Measurements from ENCODE around the gene RXRA. TPM values are rescaled to one million over a fixed set of nuclear protein-coding genes. Genes with fewer than 3 reads are reported as not detected.

Gene RXRA
- total and polyA plus RNA-seq, 2 of the 13 experiments (the other 11 are each of a cell fraction or from before 2014, with no cell fraction given), result 18.9 to 29.2 TPM

DNA sequence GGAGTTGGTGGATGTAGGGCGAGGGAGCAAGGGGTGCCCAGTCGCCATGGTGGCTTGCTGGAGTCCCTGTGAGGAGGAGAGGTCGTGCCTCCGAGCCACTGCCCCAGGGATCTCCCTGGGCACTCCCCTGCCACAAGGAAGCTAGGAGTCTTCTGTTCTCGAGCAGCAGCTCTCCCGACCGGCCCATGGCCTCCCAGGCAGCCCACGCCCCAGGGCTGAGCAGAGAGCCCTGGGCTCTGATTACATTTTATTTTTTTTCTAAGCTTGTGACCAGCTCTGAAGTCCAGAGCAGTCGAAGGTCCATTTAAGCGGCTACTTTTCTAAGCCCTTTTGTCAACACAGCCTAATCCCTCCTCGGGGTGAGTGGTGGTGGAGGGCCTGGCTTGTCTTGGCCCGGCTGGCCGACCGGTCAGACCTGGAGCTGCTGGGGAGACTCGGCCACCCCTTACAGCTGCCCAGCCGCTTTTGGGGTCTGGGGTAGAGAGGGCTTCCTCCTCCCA, 2.1 kb downstream of the RXRA start (continued):
- TF ChIP-seq AKAP8 (CRISPR knock-in tag; IDR thresholded peaks at IDR 0.05), result no peak
- TF ChIP-seq SCMH1 (CRISPR knock-in tag; IDR thresholded peaks at IDR 0.05; ENCODE audit: borderline replicate concordance), result no peak
- TF ChIP-seq, protein P1, sequence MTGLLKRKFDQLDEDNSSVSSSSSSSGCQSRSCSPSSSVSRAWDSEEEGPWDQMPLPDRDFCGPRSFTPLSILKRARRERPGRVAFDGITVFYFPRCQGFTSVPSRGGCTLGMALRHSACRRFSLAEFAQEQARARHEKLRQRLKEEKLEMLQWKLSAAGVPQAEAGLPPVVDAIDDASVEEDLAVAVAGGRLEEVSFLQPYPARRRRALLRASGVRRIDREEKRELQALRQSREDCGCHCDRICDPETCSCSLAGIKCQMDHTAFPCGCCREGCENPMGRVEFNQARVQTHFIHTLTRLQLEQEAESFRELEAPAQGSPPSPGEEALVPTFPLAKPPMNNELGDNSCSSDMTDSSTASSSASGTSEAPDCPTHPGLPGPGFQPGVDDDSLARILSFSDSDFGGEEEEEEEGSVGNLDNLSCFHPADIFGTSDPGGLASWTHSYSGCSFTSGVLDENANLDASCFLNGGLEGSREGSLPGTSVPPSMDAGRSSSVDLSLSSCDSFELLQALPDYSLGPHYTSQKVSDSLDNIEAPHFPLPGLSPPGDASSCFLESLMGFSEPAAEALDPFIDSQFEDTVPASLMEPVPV (CRISPR knock-in tag; IDR thresholded peaks at IDR 0.05), result no peak
- TF ChIP-seq, protein P2, sequence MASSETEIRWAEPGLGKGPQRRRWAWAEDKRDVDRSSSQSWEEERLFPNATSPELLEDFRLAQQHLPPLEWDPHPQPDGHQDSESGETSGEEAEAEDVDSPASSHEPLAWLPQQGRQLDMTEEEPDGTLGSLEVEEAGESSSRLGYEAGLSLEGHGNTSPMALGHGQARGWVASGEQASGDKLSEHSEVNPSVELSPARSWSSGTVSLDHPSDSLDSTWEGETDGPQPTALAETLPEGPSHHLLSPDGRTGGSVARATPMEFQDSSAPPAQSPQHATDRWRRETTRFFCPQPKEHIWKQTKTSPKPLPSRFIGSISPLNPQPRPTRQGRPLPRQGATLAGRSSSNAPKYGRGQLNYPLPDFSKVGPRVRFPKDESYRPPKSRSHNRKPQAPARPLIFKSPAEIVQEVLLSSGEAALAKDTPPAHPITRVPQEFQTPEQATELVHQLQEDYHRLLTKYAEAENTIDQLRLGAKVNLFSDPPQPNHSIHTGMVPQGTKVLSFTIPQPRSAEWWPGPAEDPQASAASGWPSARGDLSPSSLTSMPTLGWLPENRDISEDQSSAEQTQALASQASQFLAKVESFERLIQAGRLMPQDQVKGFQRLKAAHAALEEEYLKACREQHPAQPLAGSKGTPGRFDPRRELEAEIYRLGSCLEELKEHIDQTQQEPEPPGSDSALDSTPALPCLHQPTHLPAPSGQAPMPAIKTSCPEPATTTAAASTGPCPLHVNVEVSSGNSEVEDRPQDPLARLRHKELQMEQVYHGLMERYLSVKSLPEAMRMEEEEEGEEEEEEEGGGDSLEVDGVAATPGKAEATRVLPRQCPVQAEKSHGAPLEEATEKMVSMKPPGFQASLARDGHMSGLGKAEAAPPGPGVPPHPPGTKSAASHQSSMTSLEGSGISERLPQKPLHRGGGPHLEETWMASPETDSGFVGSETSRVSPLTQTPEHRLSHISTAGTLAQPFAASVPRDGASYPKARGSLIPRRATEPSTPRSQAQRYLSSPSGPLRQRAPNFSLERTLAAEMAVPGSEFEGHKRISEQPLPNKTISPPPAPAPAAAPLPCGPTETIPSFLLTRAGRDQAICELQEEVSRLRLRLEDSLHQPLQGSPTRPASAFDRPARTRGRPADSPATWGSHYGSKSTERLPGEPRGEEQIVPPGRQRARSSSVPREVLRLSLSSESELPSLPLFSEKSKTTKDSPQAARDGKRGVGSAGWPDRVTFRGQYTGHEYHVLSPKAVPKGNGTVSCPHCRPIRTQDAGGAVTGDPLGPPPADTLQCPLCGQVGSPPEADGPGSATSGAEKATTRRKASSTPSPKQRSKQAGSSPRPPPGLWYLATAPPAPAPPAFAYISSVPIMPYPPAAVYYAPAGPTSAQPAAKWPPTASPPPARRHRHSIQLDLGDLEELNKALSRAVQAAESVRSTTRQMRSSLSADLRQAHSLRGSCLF (CRISPR knock-in tag; IDR thresholded peaks at IDR 0.05; ENCODE audit: borderline replicate concordance), result no peak
- TF ChIP-seq ESRRA (CRISPR knock-in tag; IDR thresholded peaks at IDR 0.05; ENCODE audit: low read depth), result 0 out of 2 replicates have a peak, but pooled peaks have one; percentile 29
- TF ChIP-seq HHEX (CRISPR knock-in tag; IDR thresholded peaks at IDR 0.05), result no peak
- TF ChIP-seq, protein P3, sequence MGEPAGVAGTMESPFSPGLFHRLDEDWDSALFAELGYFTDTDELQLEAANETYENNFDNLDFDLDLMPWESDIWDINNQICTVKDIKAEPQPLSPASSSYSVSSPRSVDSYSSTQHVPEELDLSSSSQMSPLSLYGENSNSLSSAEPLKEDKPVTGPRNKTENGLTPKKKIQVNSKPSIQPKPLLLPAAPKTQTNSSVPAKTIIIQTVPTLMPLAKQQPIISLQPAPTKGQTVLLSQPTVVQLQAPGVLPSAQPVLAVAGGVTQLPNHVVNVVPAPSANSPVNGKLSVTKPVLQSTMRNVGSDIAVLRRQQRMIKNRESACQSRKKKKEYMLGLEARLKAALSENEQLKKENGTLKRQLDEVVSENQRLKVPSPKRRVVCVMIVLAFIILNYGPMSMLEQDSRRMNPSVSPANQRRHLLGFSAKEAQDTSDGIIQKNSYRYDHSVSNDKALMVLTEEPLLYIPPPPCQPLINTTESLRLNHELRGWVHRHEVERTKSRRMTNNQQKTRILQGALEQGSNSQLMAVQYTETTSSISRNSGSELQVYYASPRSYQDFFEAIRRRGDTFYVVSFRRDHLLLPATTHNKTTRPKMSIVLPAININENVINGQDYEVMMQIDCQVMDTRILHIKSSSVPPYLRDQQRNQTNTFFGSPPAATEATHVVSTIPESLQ (CRISPR knock-in tag; conservative IDR thresholded peaks at IDR 0.05), result no peak
- no peak for TF ChIP-seq ZNF337 (CRISPR knock-in tag; IDR thresholded peaks at IDR 0.05; ENCODE audit: borderline replicate concordance, low read depth)
- no peak for TF ChIP-seq MEIS2 (CRISPR knock-in tag; IDR thresholded peaks at IDR 0.05)
- TF ChIP-seq, protein P4, sequence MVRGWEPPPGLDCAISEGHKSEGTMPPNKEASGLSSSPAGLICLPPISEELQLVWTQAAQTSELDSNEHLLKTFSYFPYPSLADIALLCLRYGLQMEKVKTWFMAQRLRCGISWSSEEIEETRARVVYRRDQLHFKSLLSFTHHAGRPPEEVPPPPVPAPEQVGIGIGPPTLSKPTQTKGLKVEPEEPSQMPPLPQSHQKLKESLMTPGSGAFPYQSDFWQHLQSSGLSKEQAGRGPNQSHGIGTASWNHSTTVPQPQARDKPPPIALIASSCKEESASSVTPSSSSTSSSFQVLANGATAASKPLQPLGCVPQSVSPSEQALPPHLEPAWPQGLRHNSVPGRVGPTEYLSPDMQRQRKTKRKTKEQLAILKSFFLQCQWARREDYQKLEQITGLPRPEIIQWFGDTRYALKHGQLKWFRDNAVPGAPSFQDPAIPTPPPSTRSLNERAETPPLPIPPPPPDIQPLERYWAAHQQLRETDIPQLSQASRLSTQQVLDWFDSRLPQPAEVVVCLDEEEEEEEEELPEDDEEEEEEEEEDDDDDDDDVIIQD (CRISPR knock-in tag; IDR thresholded peaks at IDR 0.05; ENCODE audit: low read depth), result 0 out of 2 replicates have a peak, but pooled peaks have one; percentile 18
- TF ChIP-seq, protein P5, sequence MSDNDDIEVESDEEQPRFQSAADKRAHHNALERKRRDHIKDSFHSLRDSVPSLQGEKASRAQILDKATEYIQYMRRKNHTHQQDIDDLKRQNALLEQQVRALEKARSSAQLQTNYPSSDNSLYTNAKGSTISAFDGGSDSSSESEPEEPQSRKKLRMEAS (IDR thresholded peaks at IDR 0.05), result no peak
- TF ChIP-seq SKI (IDR thresholded peaks at IDR 0.05; ENCODE audit: partially characterized antibody), result peak; percentile 62
- TF ChIP-seq SRF (IDR thresholded peaks at IDR 0.05; ENCODE audit: low read depth, low read length), result no peak
- TF ChIP-seq KMT2B (CRISPR knock-in tag; IDR thresholded peaks at IDR 0.05), result no peak; the same call in 1 of the 2 replicates
- peak; percentile 72 for TF ChIP-seq TAF1 (CRISPR knock-in tag; IDR thresholded peaks at IDR 0.05)
- TF ChIP-seq MXD4 (CRISPR knock-in tag; IDR thresholded peaks at IDR 0.05), result no peak
- TF ChIP-seq CEBPG (CRISPR knock-in tag; IDR thresholded peaks at IDR 0.05), result no peak
- TF ChIP-seq, protein P6, sequence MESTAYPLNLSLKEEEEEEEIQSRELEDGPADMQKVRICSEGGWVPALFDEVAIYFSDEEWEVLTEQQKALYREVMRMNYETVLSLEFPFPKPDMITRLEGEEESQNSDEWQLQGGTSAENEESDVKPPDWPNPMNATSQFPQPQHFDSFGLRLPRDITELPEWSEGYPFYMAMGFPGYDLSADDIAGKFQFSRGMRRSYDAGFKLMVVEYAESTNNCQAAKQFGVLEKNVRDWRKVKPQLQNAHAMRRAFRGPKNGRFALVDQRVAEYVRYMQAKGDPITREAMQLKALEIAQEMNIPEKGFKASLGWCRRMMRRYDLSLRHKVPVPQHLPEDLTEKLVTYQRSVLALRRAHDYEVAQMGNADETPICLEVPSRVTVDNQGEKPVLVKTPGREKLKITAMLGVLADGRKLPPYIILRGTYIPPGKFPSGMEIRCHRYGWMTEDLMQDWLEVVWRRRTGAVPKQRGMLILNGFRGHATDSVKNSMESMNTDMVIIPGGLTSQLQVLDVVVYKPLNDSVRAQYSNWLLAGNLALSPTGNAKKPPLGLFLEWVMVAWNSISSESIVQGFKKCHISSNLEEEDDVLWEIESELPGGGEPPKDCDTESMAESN (CRISPR knock-in tag; conservative IDR thresholded peaks at IDR 0.05), result no peak
- TF ChIP-seq ZNF382 (CRISPR knock-in tag; IDR thresholded peaks at IDR 0.05; ENCODE audit: borderline replicate concordance), result no peak
